ENCODE measurements around the gene DYNAP.

Gene DYNAP, protein sequence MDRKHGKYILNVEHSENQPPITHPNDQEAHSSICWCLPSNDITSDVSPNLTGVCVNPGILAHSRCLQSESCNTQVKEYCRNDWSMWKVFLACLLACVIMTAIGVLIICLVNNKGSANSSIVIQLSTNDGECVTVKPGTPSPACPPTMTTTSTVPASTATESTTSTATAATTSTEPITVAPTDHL

DNA sequence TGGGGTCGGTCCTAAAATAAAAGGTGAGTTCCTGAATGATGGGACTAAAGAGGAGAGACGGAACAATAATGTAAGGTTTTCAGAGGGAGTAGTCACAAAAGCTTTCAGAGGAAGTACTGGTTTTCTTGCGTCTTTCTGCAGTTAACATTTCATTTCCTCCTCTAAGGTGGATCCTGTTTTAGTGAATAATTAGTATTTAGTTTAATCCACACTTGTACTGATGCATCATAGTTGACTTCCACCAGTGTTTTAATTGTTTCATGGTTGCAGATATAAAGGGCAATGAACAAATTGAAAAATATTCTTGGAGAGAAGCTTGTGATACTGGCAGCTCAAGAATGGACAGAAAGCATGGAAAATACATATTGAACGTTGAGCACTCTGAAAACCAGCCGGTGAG lies at the start of gene DYNAP:
Gene DYNAP, plus strand, starts transcription at position 301 of the 400 bp plus-strand sequence. Its CDS starts 38 bp downstream, at position 339.
- no peak for DNase-seq (ENCODE audit: low read depth)

DNA sequence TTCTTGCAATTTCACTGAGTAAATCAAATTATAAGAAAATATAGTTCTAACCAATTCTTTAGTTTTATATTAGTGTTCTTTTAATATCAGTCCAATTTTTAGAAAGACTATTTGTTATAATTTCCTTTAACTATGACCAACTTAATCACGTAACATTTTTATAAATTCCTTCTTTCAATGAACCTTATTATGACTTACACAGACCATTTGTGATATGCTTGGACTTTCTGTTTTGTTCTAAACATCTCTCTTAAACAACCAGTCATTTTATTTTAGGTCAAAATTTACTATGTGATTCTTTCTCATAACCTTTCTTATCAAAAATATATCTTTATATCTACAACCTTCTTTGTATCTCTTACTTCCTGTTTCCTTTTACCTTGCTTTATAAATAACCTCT lies 39.5 kb upstream of the DYNAP start:
- no peak for DNase-seq (ENCODE audit: low read depth)

DNA sequence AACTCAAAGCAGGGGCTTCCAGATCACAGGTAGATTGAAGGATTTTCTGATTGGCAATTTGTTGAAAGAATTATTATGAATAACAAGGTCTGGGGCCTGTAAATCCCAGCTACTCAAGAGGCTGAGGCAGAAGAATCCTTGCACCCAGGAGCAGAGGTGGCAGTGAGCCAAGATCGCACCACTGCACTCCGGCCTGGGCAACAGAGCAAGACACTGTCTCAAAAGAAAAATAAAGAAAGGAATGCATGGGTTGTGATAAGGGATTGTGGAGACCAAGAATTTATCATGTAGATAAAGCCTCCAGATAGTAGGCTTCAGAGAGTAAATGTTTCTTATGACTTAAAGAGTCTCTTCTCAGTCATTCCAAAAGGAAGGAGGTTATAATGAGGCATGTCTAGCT lies 35.8 kb upstream of the DYNAP start:
- DNase-seq (ENCODE audit: low read depth) = no peak

DNA sequence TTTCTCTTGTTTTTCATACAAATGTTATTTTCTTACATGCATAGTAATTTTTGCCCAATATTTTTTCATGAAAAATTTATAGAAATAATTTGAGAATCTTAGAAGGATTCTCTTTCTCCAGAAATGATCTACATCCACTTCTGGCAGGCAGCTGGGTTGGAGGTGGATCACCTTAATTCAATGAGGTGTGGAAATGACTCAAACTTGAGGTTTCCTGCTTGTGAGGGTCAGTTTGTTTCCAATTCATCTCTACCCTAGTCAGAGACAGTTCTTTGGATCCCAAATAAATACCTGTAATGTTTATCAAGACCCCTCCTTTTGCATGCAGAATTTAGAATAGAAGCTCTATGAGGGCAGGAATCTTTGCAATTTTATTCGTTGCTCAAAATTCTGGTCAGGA lies 35.0 kb upstream of the DYNAP start:
- no peak for DNase-seq (ENCODE audit: low read depth)

DNA sequence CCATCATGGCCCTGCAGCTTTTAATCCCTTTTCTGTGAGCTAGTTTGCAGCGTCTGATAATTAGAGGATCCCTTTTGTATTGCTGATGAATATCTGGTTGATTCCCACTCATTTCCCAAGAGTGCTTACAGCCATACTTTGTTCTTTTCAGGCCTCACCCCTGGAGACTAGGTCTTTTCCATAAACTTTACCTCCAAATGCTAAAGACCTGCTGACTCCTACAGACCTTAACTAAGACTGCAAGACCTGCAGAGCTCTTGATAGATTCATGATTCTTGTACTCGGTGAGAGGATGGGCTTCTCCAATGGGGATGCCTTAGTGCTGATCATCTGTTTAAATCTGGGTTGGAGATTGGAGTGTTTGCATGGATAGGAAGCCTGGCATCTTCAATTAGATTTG lies 33.1 kb upstream of the DYNAP start:
- DNase-seq (ENCODE audit: low read depth) = no peak

DNA sequence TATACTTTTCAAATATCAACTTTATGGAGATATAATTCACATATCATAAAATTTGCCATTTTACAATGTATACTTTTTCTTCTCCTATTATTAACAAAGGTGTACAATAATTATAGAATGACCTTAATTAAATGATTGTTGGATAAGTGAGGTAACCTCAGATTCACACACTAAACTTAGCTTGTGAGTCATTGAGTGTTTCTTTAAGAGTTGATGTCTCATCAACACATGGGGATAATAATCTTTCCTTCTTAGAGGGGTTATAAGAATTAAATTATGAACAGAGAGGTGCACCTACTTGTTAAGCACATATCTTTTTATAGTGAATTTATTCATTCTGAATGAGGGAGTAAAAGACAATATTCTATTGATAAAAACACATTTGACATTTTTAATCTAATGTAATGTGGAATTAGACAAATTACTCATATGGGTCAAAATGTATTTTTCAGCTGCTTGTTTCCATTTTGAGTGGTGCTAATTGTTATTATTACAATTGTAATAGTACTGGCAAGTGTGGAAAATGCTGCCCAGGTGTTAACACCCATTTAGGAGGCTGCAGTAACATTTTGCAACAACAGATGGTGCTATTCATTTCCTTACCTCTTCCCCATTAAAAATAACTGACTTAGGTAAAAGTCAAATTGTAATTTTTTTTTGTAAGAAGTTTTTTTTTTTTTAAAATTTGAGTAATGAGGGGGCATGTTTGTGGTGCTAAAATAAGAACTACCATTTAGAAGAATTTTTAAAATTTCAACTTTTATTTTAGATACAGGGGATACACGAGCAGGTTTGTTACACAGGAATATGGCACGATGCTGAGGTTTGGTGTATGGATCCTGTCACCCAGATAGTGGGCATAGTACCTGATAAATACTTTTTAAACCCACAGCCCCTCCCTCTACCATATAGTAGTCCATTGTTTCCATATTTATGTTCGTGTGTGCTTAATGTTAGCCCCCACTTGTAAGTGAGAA lies 32.1 kb upstream of the DYNAP start:
- DNase-seq (ENCODE audit: low read depth) = peak; percentile 9

DNA sequence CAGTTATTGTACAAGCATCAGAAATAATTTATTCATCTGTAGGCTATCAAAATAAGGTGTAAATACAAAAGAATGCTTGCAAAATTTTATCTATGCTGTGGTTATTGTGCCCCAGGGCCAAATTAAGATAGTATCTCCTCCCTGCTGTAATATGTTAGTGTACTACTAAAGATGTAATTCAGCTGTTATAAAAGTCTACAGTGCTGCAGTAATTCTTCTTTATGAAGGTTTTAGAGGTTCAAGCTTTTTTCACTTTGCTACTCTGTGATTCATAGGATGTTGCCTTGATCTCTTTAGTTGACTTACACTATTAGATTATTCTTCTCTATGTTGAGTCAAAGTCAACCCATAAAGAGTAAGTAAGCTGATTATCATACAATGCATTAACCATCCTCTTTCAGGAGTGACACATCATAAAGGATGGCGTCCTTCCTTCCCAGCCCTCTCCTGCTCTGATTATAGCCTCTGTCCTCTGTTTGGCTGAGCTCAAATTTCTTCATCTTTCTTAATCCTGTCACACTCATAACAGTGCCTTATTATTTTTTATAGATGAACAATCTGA lies 29.3 kb upstream of the DYNAP start:
- DNase-seq (ENCODE audit: low read depth) = no peak

DNA sequence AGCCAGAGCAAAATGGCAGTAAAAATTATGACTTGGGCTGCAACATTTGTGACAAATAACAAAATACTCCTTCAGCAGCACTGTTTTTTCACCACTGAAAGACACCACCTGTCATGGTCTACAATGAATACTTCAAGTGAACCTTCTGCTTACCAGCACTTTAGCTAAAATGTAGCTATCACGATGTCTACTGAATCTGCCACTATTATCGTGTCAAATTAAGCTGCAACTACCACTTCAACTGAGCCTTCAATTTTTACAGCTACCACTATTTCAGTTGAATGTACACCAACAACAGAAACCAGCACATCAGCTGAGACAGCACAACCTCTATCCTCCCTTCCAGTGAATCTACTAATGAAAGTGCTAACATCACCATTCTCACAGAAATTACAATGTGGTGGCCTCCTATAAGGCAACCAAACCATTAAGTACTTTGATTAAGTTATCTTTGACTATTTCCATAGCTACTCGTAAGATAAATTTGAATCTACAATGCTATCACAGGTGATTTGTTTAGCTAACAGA lies 10.8 kb upstream of the DYNAP start:
- DNase-seq (ENCODE audit: low read depth) = no peak

DNA sequence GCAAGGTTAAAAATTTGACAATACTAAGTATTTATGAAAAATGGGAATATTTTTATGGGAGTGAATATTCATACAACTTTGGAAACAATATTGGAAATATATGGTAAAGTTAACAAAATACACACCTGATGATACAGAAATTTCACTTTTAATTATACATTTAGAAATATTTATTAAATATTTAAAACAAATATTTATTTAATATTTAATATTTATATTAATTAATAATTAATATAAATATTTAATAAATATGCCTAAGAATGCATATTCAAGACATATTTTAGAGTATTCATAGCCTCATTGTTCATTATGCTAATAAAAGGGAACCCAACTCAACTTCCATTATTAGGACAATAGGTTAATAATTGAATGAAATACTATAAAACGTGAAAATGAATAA lies 7.0 kb upstream of the DYNAP start:
- no peak for DNase-seq (ENCODE audit: low read depth)

DNA sequence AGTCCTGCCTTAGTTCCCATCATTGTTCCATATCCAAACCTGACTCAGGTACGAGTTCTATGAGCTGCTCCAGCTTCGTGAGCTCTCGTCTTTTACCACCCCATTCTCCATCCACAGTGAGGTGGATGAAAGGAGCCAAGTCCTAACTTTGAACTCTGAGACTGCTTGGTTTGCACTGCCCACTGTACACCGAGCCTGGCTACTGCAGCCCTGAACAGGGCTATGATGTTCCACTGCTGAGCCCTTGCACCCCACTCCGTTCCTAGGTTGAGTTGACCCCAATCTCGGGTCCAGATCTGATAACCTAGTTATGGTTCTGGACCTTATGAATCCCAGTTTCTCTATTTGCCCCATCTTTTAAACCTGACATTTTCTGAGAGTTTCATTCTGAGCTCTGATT lies 5.3 kb upstream of the DYNAP start:
- no peak for DNase-seq (ENCODE audit: low read depth)

DNA sequence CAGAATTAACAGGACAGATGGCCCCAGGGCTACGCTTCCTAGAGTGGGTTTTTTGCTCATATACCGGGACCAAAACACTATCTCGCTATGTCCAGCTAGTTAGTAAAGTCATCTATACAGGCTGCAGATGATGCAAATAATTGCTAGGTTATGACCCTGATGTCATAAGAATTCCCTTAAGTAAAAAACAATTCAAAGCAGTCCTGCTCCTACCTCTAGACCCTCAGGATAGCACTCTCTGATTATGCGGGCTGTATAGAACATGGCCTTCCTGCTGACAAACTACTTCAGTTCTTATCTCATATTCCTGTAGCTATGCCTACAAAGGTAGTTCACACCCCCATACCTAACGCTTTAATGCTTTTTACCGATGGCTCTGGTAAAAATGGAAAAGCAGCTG lies 13.2 kb downstream of the DYNAP start:
- DNase-seq (ENCODE audit: low read depth) = no peak

DNA sequence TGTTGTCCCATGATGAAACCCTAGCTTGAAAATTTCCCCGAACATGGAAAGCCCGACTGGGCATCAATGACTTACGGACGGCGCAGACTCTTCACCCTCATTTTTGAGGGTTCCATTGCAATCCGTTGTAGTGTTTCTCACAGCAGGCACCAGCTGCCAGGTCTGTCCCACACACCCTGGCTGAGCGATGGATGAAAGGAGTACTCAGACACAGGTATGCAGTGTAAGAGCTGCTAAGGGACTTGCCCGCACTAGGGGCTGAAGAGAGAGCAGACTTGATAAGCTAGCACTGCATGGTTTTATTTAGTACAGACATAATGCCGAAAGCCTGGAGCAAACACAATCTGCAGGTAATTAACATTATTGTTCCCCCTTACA lies 15.8 kb downstream of the DYNAP start:
- DNase-seq (ENCODE audit: low read depth) = no peak

DNA sequence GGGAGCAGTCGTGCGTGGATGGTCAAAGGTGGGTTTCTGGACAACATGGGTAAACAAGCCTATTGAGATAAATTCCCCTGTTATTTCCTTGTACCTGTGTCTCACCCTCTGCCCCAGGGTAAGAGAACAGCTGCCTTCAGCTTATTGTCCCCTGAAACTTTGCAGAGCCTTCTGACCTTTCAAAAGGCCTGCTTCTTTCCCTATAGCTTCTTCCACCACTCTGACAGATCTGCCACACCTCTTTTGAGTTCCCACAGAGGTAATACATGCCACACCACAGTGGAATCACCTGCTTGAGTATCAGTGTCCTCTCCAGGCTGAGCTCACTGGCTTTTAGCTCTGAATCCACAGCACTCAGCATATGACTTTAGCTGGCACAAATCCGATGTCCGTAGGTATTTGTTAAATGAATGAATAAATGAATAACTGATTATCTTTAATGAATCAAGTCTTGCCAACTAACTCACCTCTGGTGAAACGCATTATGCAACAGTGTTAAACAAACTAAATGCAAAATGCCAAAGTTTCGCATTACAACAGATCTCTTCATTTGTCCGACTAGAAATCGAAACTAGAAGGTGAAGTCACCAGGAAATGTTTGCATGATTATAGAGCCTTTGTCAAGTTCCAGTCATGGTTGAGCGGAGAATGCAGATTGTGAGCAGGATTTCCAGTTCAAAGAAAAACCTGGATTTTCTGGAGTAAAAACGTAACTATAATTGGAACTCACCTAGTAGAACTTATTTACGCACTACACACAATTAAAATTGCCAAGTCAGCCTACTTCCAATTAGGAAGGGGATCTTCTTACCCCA lies 16.4 kb downstream of the DYNAP start:
- DNase-seq (ENCODE audit: low read depth) = no peak

DNA sequence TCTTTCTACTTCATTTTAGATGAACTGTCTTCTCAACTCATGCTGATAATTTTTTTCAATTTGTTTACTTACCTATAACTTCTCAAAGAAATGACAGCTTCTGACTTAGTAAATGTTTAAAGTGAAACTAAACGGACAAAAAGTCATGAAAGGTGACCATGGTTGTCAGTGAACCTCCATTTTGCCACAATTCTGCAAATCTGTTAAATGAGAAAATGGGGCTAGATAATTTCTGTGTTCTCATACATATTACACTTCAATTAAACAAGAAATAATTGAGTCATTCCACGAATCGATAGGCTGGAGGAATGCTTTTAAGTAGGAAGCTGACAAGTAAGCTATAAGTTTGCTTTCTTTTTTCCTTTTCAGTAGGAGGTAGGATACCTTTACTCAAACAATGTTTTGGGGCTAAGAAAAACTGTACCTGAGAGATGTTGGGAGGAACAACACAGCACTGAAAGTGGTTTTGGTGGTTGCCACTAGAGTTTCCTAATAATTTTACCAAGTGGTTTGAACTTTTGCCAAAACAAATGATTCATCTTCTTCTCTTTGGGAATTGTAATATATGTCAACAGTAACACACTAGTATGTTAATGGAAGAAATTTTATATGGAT lies 17.1 kb downstream of the DYNAP start:
- DNase-seq (ENCODE audit: low read depth) = peak; percentile 24

DNA sequence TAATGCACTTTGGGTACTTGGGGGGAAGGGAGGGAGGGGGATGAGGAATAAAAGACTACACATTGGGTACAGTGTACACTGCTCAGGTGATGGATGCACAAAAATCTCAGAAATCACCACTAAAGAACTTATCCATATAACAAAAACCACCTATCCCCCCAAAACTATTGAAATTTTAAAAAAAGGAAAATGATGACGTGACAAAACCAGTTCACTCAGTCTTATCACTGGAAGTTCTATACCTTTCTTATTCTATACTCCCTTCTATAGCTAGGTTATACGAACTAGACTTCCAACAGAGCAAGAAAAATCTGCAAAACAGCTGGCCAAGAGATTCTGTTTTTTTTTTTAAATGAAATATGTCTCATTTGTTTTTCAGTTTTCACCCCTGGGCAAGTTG lies 20.8 kb downstream of the DYNAP start:
- no peak for DNase-seq (ENCODE audit: low read depth)

DNA sequence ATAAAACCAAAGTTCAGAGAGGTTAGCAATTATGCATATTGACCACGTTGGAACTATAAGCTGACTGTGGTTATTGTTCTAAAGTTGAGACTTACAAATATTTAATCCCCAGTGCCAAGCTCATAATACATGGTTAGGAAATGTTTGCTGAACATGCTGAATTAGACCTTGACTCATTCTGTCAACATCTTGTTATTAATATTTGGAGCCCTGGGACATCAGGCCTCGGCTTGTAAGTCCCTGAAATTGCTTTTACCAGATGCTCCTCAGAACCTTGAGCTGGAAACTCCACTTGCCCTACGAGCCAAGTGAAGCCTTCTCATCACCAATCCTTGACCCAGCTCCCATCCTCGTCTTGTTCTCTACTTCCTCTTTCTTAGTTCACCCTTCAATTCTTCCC lies 21.2 kb downstream of the DYNAP start:
- DNase-seq (ENCODE audit: low read depth) = no peak

DNA sequence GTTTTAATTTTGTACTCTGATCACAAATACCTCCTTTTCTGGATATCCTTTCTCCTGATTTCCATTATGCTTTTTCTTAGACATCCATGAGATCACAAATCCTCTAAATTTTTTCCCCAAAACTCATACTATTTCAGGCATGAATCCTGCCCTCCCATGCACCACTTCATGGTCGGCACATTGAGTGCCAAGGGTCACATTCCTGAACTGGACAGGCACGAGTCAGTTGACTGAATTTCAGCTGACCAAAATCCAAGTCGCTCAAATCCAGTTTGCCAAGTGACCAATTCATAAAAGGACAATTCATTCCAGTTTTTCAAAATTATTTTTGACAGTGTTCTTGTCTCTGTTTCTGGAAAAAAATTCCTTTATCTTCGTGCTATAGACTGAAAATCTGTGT lies 22.1 kb downstream of the DYNAP start:
- no peak for DNase-seq (ENCODE audit: low read depth)

DNA sequence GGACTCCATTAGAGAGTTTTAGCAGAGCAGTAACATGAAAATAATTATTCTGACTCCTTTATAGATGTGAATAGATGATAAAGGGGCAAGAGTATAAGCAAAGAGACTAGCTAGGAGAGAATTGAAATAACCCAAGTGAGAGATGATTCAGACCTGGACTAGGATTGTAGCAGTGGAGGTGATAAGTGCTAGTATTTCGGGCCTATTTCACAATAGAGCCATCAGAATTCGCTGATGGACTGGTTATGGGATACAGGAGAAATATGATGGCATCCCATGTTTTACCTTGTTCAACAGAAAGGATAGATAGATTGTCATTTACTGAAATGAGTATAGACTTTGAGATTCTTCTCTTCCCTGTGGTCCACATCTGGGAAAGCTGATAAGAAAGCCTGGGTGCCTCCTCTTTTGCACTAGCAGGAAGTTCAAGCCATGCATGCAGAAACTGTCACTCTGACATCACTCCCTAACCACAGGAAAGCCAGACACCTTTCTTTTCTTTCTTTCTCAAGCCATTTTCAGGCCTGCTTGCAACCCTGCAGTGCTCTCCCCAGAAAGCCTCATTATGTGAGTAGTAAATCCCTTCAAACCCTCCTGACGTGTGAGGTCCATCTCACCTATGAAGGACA lies 25.3 kb downstream of the DYNAP start:
- no peak for DNase-seq (ENCODE audit: low read depth)

DNA sequence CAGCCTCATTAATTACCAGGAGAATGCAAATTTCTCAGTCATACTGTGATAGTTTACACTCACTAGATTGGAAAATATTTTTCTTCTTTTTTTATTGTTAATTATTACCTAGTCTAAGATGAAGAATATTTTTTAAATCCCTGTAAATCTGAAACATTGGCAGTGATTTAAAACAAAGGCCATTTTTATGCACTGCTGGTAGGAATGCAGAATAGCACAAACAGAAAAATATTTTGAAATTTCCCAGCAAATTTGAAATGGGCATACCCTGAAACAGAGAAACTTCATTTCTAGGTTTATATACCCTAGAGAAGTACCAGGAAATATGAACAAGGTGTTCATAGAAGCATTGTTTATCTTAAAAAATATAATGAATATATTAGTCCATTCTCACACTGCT lies 31.0 kb downstream of the DYNAP start:
- no peak for DNase-seq (ENCODE audit: low read depth)

DNA sequence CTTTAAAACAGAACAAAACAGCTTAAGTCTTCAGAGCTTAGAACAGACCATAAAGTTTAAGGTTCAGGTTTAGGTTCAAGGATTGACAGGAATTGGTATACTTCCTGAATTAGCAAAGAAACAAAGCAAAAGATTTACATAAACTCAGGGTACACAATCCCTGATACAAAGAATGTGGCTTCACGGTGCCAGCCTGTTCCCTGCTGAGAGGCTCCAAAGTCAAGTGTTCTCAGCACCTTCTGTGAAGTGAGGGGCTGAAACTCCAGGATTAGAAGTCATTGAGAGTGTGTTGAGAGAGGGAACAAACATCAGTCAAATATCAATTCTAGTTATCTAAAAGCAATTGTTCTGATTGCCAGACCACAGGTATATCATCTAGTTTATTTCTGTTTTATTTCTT lies 35.7 kb downstream of the DYNAP start:
- DNase-seq (ENCODE audit: low read depth) = no peak

DNA sequence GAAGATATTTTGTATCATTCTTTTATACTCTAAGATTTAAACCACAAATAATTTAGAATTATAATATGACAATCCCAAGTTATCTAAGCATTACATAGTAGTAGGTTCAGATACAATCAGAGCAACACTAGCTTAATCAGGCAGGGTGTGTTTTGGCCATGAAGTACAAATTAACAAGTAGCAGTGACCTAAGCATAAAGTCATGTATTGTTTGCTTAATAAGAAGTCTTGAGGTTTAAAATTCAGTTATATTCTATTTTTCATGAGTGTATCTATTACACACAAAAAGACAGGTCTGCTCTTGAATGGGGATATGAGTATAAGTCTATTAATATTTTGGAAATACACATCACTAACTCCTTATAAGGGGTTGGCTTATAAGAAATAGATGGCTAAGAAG lies 39.9 kb downstream of the DYNAP start:
- DNase-seq (ENCODE audit: low read depth) = no peak

Measured in amniotic epithelial cell (primary cell).